Loucy (cell line): ENCODE measurements around the gene FOXK2.

Source experiments
- H2AFZ ChIP-seq: fragments of 200-600 bp; sonication (generic); 2 replicates; pipeline ENCODE4 v1.6.0; 2016; ENCODE audit warnings: antibody characterized with exemption, mild to moderate bottlenecking, low read length, moderate library complexity
- H3F3A ChIP-seq: fragments of 200-600 bp; 2 replicates; pipeline ENCODE4 v1.6.0; 2016; ENCODE audit warnings: antibody characterized with exemption, low read depth, mild to moderate bottlenecking
- H3K27me3 ChIP-seq: fragments of 200-600 bp; sonication (generic); 2 replicates; pipeline ENCODE4 v1.6.1; 2014; ENCODE audit warnings: low read length, mild to moderate bottlenecking; ENCODE audit not compliant: insufficient read depth, poor library complexity, severe bottlenecking
- H3K36me3 ChIP-seq: fragments of 200-600 bp; sonication (generic); 2 replicates; pipeline ENCODE4 v1.6.1; 2016; ENCODE audit warnings: low read length; ENCODE audit not compliant: insufficient read depth
- H3K4me1 ChIP-seq: fragments of 200-600 bp; sonication (generic); 2 replicates; pipeline ENCODE4 v1.5.1; 2014; ENCODE audit warnings: low read length, mild to moderate bottlenecking; ENCODE audit not compliant: insufficient read depth, poor library complexity, severe bottlenecking
- H3K4me2 ChIP-seq: fragments of 200-600 bp; sonication (generic); 2 replicates; pipeline ENCODE4 v1.6.0; 2014; ENCODE audit warnings: antibody characterized with exemption, low read length, low read depth, mild to moderate bottlenecking; ENCODE audit not compliant: poor library complexity, severe bottlenecking
- H3K4me3 ChIP-seq: fragments of 200-600 bp; sonication (generic); 2 replicates; pipeline ENCODE4 v1.5.1; 2014; ENCODE audit warnings: low read length, mild to moderate bottlenecking, mixed read lengths; ENCODE audit not compliant: poor library complexity, severe bottlenecking
- H3K79me2 ChIP-seq: fragments of 200-600 bp; sonication (generic); 2 replicates; pipeline ENCODE4 v1.6.1; 2014; ENCODE audit warnings: low read length; ENCODE audit not compliant: insufficient read depth
- H3K9ac ChIP-seq: fragments of 200-600 bp; sonication (generic); 2 replicates; pipeline ENCODE4 v1.6.0; 2014; ENCODE audit warnings: mild to moderate bottlenecking, low read depth, low read length, moderate library complexity; ENCODE audit not compliant: poor library complexity, severe bottlenecking
- H3K9me2 ChIP-seq: fragments of 200-600 bp; sonication (generic); replicated peaks from 2 replicates; pipeline ENCODE4 v1.6.1; 2016; ENCODE audit warnings: low read depth, low read length, mixed read lengths
- H3K9me3 ChIP-seq: fragments of 200-600 bp; sonication (generic); 2 replicates; pipeline ENCODE4 v1.6.1; 2014; ENCODE audit warnings: mild to moderate bottlenecking, antibody characterized with exemption, low read length, low read depth; ENCODE audit not compliant: insufficient read depth
- H4K20me1 ChIP-seq: fragments of 200-600 bp; sonication (generic); 2 replicates; pipeline ENCODE4 v1.6.0; 2014; ENCODE audit warnings: antibody characterized with exemption, low read length, mild to moderate bottlenecking; ENCODE audit not compliant: insufficient read depth, poor library complexity, severe bottlenecking
- CTCF ChIP-seq: fragments of 200-600 bp; sonication (generic); conservative IDR thresholded peaks from 2 replicates; pipeline ENCODE4 v1.5.1; 2014; ENCODE audit warnings: mild to moderate bottlenecking, antibody characterized with exemption, low read length
- EZH2phosphoT487 ChIP-seq: fragments of 200-600 bp; IDR thresholded peaks from 2 replicates; pipeline ENCODE4 v1.6.1; 2018; ENCODE audit warnings: antibody characterized with exemption, mild to moderate bottlenecking, moderate library complexity, borderline replicate concordance

FOXK2 gene

GRCh38 chr17:82639628-82640027 lies 120.1 kb downstream of the FOXK2 start:
- TF ChIP-seq EZH2phosphoT487 (no peak), CTCF (no peak)
- H3K4me3 ChIP-seq = no peak overlapping the region
- no peak overlapping the region for H3K4me2 ChIP-seq

GRCh38 chr17:82640036-82640435 lies 120.5 kb downstream of the FOXK2 start:
- H3K9me2 ChIP-seq = no peaks in the 10 kb centered on the region
- H3F3A ChIP-seq = no peaks in the 10 kb centered on the region
- H4K20me1 ChIP-seq = peaks cover 60% of the 10 kb centered on the region
- peaks cover 19% of the 10 kb centered on the region for H3K4me1 ChIP-seq
- no peak overlapping the region for H3K4me2 ChIP-seq
- H3K9me3 ChIP-seq = no peaks in the 10 kb centered on the region
- TF ChIP-seq CTCF (no peak), EZH2phosphoT487 (no peak)
- H3K27me3 ChIP-seq = no peaks in the 10 kb centered on the region
- peaks cover 55% of the 10 kb centered on the region; the same call in 1 of the 2 replicates for H3K36me3 ChIP-seq
- no peak overlapping the region for H3K9ac ChIP-seq
- peaks cover 98% of the 10 kb centered on the region for H3K79me2 ChIP-seq
- H2AFZ ChIP-seq = no peak overlapping the region
- H3K4me3 ChIP-seq = no peak overlapping the region

More at GRCh38 chr17:82639628-82640027, 120.1 kb downstream of the FOXK2 start:
- Histone ChIP-seq H3K4me1 (peaks cover 15% of the 10 kb centered on the region), H3K9me2 (no peaks in the 10 kb centered on the region), H3K27me3 (no peaks in the 10 kb centered on the region), H3K9me3 (no peaks in the 10 kb centered on the region), H4K20me1 (peaks cover 60% of the 10 kb centered on the region), H3K79me2 (peaks cover 98% of the 10 kb centered on the region), H3F3A (no peaks in the 10 kb centered on the region), H3K9ac (no peak overlapping the region), H2AFZ (no peak overlapping the region), H3K36me3 (peaks cover 58% of the 10 kb centered on the region; the same call in 1 of the 2 replicates)

- H3K4me3 ChIP-seq = no peak overlapping the region
These were observed 122.5 kb downstream of the FOXK2 start for GRCh38 chr17:82642022-82642421.

More at GRCh38 chr17:82642022-82642421, 122.5 kb downstream of the FOXK2 start:
- H3K9me3 ChIP-seq = no peaks in the 10 kb centered on the region
- peaks cover 29% of the 10 kb centered on the region for H3K4me1 ChIP-seq
- peaks cover 98% of the 10 kb centered on the region for H3K79me2 ChIP-seq
- no peaks in the 10 kb centered on the region for H3F3A ChIP-seq
- H3K9ac ChIP-seq = no peak overlapping the region
- H3K27me3 ChIP-seq = no peaks in the 10 kb centered on the region
- peaks cover 50% of the 10 kb centered on the region; the same call in 1 of the 2 replicates for H3K36me3 ChIP-seq
- peaks cover 67% of the 10 kb centered on the region for H4K20me1 ChIP-seq
- TF ChIP-seq EZH2phosphoT487 (no peak), CTCF (no peak)
- no peaks in the 10 kb centered on the region for H3K9me2 ChIP-seq
- no peak overlapping the region for H2AFZ ChIP-seq
- H3K4me2 ChIP-seq = peak overlapping the region; percentile 34
